HCT116 (cell line): ENCODE data around the gene NEK11. TPM values are rescaled to one million over a fixed set of nuclear protein-coding genes. Genes with fewer than 3 reads are reported as not detected.

Source experiments
- ATAC-seq: fragments of 200-7000 bp; cut with Tn5 transposase; 2 replicates; pipeline ENCODE4 v1.9.1; 2020; ENCODE audit warnings: mild to moderate bottlenecking, moderate library complexity
- BruUV-seq: library from RNA; stranded (reverse); fragments of 400-500 nt; replicated peaks from 2 replicates; lab custom pipeline; 2021; lab: Mats Ljungman, UMichigan
- CTCF ChIA-PET: fragments of 300-600 bp; sonication (Branson Sonifier 250); formaldehyde crosslinking; loops from one replicate; lab custom pipeline; 2021; ENCODE audit warnings: antibody characterized with exemption; lab: Charles Lee
- POLR2A ChIA-PET: fragments of 300-600, 350-600 bp; sonication (Branson Sonifier 250); formaldehyde crosslinking; loops from one replicate; lab custom pipeline; 2021; ENCODE audit warnings: antibody characterized with exemption; lab: Charles Lee
- RAD21 ChIA-PET, 2 experiments: fragments of 300-600 bp; sonication (Branson Sonifier 250); formaldehyde crosslinking; loops; one replicate each; lab custom pipeline; 2023; ENCODE audit warnings: low total read pairs in 2 of 2; ENCODE audit not compliant: uncharacterized antibody in 2 of 2, unreplicated experiment in 2 of 2, low non-redundant PET in 1 of 2; lab: Charles Lee
- DNase-seq: peaks from one replicate; pipeline ENCODE4 v3.0.0-alpha.2; 2010; ENCODE audit warnings: low read depth, low spot score
- H2AFZ ChIP-seq: fragments of 200-600 bp; shearing (Covaris generic), sonication (generic); 2 replicates; pipeline ENCODE4 v1.6.1; 2017; ENCODE audit warnings: low read depth, mixed run types, mixed read lengths, antibody characterized with exemption, low read length; ENCODE audit not compliant: poor library complexity, severe bottlenecking
- H3K27ac ChIP-seq: 2 replicates; pipeline ENCODE4 v1.5.1; 2012; ENCODE audit warnings: low read depth, low read length
- H3K27me3 ChIP-seq: fragments of 200-600 bp; sonication (generic); 2 replicates; pipeline ENCODE4 v1.6.1; 2016; ENCODE audit warnings: mixed run types, low read length, mixed read lengths; ENCODE audit not compliant: insufficient read depth
- H3K36me3 ChIP-seq, 2 experiments: fragments of 200-500 bp in 1 of 2; fragments of 200-600 bp in 1 of 2; sonication (Bioruptor generic) in 1 of 2; sonication (generic) in 1 of 2; 2 replicates each; pipeline versions ENCODE4 v1.5.1 to v1.6.1; 2014 to 2016; ENCODE audit warnings: low read length in 2 of 2, inconsistent platforms in 1 of 2, mixed read lengths in 1 of 2, mixed run types in 1 of 2; ENCODE audit not compliant: insufficient read depth in 2 of 2, control insufficient read depth in 1 of 2
- H3K4me1 ChIP-seq, 2 experiments: fragments of 200-600 bp in 1 of 2; sonication (generic) in 1 of 2; 2 replicates each; pipeline versions ENCODE4 v1.5.1 to v1.6.1; 2012 to 2017; ENCODE audit warnings: low read length in 2 of 2, inconsistent platforms in 1 of 2, mild to moderate bottlenecking in 1 of 2, mixed read lengths in 1 of 2, mixed run types in 1 of 2, moderate library complexity in 1 of 2; ENCODE audit not compliant: insufficient read depth in 2 of 2, control insufficient read depth in 1 of 2
- H3K4me2 ChIP-seq: fragments of 200-600 bp; sonication (generic); 2 replicates; pipeline ENCODE4 v1.6.1; 2017; ENCODE audit warnings: mixed run types, low read length, mixed read lengths
- H3K4me3 ChIP-seq, 2 experiments: fragments of 200-600 bp in 1 of 2; sonication (generic) in 1 of 2; replicated peaks in 1 of 2; 2 replicates each; pipeline ENCODE4 v1.5.1; 2011 to 2016; ENCODE audit warnings: low read length in 2 of 2, control low read depth in 1 of 2, low read depth in 1 of 2, mild to moderate bottlenecking in 1 of 2, mixed read lengths in 1 of 2, mixed run types in 1 of 2
- H3K79me2 ChIP-seq: fragments of 200-600 bp; sonication (generic); 2 replicates; pipeline ENCODE4 v1.6.1; 2017; ENCODE audit warnings: mild to moderate bottlenecking, mixed run types, low read length, moderate library complexity, mixed read lengths; ENCODE audit not compliant: insufficient read depth
- H3K9ac ChIP-seq: fragments of 200-600 bp; sonication (generic); 2 replicates; pipeline ENCODE4 v1.6.1; 2016; ENCODE audit warnings: low read length, mixed read lengths
- H3K9me2 ChIP-seq: fragments of 200-600 bp; sonication (generic), shearing (Covaris generic); 2 replicates; pipeline ENCODE4 v1.6.1; 2017; ENCODE audit warnings: mixed run types, mild to moderate bottlenecking, moderate library complexity; ENCODE audit not compliant: insufficient read depth
- H3K9me3 ChIP-seq, 2 experiments: fragments of 200-500 bp in 1 of 2; fragments of 200-600 bp in 1 of 2; sonication (Bioruptor generic) in 1 of 2; sonication (generic) in 1 of 2; 2 replicates each; pipeline ENCODE4 v1.6.1; 2014 to 2017; ENCODE audit warnings: low read length in 2 of 2, mixed read lengths in 2 of 2, inconsistent platforms in 1 of 2, low read depth in 1 of 2, mild to moderate bottlenecking in 1 of 2, mixed run types in 1 of 2, moderate library complexity in 1 of 2; ENCODE audit not compliant: control insufficient read depth in 1 of 2, insufficient read depth in 1 of 2
- H4K20me1 ChIP-seq: fragments of 200-600 bp; sonication (generic), shearing (Covaris generic); 2 replicates; pipeline ENCODE4 v1.6.1; 2017; ENCODE audit warnings: mixed run types, mild to moderate bottlenecking, moderate library complexity; ENCODE audit not compliant: insufficient read depth
- ATF3 ChIP-seq: IDR thresholded peaks from 2 replicates; pipeline ENCODE4 v1.6.1; 2012
- CBX3 ChIP-seq: IDR thresholded peaks from 2 replicates; pipeline ENCODE4 v1.6.1; 2012; ENCODE audit warnings: low read depth
- CEBPB ChIP-seq: IDR thresholded peaks from 2 replicates; pipeline ENCODE4 v1.6.1; 2012; ENCODE audit warnings: low read depth
- CTCF ChIP-seq, 3 experiments: fragments of 200-600 bp in 1 of 3; sonication (generic) in 1 of 3; IDR thresholded peaks in 2 of 3; conservative IDR thresholded peaks in 1 of 3; 2 replicates each; pipeline ENCODE4 v1.5.1; 2012 to 2017; ENCODE audit warnings: low read depth in 2 of 3, low read length in 2 of 3, antibody characterized with exemption in 1 of 3, borderline replicate concordance in 1 of 3, control low read depth in 1 of 3, mild to moderate bottlenecking in 1 of 3, mixed read lengths in 1 of 3, mixed run types in 1 of 3, moderate library complexity in 1 of 3; ENCODE audit not compliant: insufficient read depth in 1 of 3
- ELF1 ChIP-seq: IDR thresholded peaks from 2 replicates; pipeline ENCODE4 v1.6.1; 2012; ENCODE audit warnings: low read depth, borderline replicate concordance
- JUND ChIP-seq: IDR thresholded peaks from 2 replicates; pipeline ENCODE4 v1.6.1; 2012
- POLR2A ChIP-seq: IDR thresholded peaks from 2 replicates; pipeline ENCODE4 v1.7.0; 2011; ENCODE audit warnings: borderline replicate concordance; ENCODE audit not compliant: insufficient read depth, insufficient read length; ENCODE audit errors: extremely low read depth
- POLR2AphosphoS5 ChIP-seq: IDR thresholded peaks from 2 replicates; pipeline ENCODE4 v1.6.1; 2011; ENCODE audit warnings: mild to moderate bottlenecking, low read depth, low read length, moderate library complexity
- SIN3A ChIP-seq: IDR thresholded peaks from 2 replicates; pipeline ENCODE4 v1.6.1; 2012; ENCODE audit warnings: low read depth
- SP1 ChIP-seq: IDR thresholded peaks from 2 replicates; pipeline ENCODE4 v1.6.1; 2012; ENCODE audit warnings: low read depth
- SRF ChIP-seq: IDR thresholded peaks from 2 replicates; pipeline ENCODE4 v1.6.1; 2012; ENCODE audit warnings: low read depth
- YY1 ChIP-seq: IDR thresholded peaks from 2 replicates; pipeline ENCODE4 v1.6.1; 2011; ENCODE audit warnings: low read length, low read depth, moderate library complexity, mild to moderate bottlenecking; ENCODE audit not compliant: insufficient replicate concordance; ENCODE audit errors: extremely low read depth
- ZBTB33 ChIP-seq: IDR thresholded peaks from 2 replicates; pipeline ENCODE4 v1.6.1; 2011; ENCODE audit warnings: mild to moderate bottlenecking, low read length, moderate library complexity; ENCODE audit not compliant: insufficient replicate concordance; ENCODE audit errors: extremely low read depth
- ZFX ChIP-seq: fragments of 450-650 bp; IDR thresholded peaks from 2 replicates; pipeline ENCODE4 v1.6.1; 2017
- ZNF274 ChIP-seq: fragments of 200-500 bp; sonication (Bioruptor generic); IDR thresholded peaks from 2 replicates; pipeline ENCODE4 v1.6.1; 2014; ENCODE audit warnings: mild to moderate bottlenecking, low read depth, low read length, inconsistent platforms
- intact Hi-C: fragments of 100-400 bp; cut with micrococcal nuclease; formaldehyde crosslinking; loops from 2 replicates; pipeline ENCODE4 v1.10.0; 2022
- total RNA-seq: library from RNA; stranded (reverse); gene quantifications from one replicate; pipeline ENCODE4 v1.2.1, GENCODE V29; 2021; ENCODE audit not compliant: unreplicated experiment
- TF ChIP-seq, protein P1 (sequence below): IDR thresholded peaks from 2 replicates; pipeline ENCODE4 v1.6.1; 2012
- TF ChIP-seq, protein P2 (sequence below): IDR thresholded peaks from 2 replicates; pipeline ENCODE4 v1.6.1; 2012; ENCODE audit warnings: low read depth

NEK11 gene
- total RNA-seq, 1 experiment from 2014 or later, result 3.1 TPM

GRCh38 chr3:131348911-131349310 is 322.2 kb downstream of the NEK11 start:
- no peak for DNase-seq
- no peaks in the 10 kb centered on the region for H3K9me2 ChIP-seq
- TF ChIP-seq CTCF (IDR thresholded peaks at IDR 0.05 in 2 of 3, conservative IDR thresholded peaks at IDR 0.05 in 1 of 3; ENCODE audit: borderline replicate concordance in 1 of 3, insufficient read depth in 1 of 3, low read depth in 2 of 3, low read length in 2 of 3) (no peak), SIN3A (no peak), SRF (no peak), ZFX (no peak), ZNF274 (no peak), SP1 (no peak), CBX3 (no peak), ATF3 (no peak), ELF1 (no peak), ZBTB33 (no peak), JUND (no peak), POLR2A (no peak), YY1 (no peak), POLR2AphosphoS5 (no peak), CEBPB (no peak)
- TF ChIP-seq, protein P1, sequence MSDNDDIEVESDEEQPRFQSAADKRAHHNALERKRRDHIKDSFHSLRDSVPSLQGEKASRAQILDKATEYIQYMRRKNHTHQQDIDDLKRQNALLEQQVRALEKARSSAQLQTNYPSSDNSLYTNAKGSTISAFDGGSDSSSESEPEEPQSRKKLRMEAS, result no peak
- TF ChIP-seq, protein P2, sequence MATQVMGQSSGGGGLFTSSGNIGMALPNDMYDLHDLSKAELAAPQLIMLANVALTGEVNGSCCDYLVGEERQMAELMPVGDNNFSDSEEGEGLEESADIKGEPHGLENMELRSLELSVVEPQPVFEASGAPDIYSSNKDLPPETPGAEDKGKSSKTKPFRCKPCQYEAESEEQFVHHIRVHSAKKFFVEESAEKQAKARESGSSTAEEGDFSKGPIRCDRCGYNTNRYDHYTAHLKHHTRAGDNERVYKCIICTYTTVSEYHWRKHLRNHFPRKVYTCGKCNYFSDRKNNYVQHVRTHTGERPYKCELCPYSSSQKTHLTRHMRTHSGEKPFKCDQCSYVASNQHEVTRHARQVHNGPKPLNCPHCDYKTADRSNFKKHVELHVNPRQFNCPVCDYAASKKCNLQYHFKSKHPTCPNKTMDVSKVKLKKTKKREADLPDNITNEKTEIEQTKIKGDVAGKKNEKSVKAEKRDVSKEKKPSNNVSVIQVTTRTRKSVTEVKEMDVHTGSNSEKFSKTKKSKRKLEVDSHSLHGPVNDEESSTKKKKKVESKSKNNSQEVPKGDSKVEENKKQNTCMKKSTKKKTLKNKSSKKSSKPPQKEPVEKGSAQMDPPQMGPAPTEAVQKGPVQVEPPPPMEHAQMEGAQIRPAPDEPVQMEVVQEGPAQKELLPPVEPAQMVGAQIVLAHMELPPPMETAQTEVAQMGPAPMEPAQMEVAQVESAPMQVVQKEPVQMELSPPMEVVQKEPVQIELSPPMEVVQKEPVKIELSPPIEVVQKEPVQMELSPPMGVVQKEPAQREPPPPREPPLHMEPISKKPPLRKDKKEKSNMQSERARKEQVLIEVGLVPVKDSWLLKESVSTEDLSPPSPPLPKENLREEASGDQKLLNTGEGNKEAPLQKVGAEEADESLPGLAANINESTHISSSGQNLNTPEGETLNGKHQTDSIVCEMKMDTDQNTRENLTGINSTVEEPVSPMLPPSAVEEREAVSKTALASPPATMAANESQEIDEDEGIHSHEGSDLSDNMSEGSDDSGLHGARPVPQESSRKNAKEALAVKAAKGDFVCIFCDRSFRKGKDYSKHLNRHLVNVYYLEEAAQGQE, result no peak
- no peaks in the 10 kb centered on the region for H4K20me1 ChIP-seq
- POLR2A ChIA-PET, result no interaction called here
- H3K9ac ChIP-seq, result no peak overlapping the region
- H3K4me1 ChIP-seq, result peaks cover 13 to 24% of the 10 kb centered on the region in 2 experiments
- H3K27ac ChIP-seq, result no peak overlapping the region
- CTCF ChIA-PET, result no interaction called here
- no TSS peak for BruUV-seq
- H3K79me2 ChIP-seq, result no peaks in the 10 kb centered on the region
- intact Hi-C loops, result no loop called here
- RAD21 ChIA-PET, result no interaction called here
- H3K27me3 ChIP-seq, result no peaks in the 10 kb centered on the region
- no peak overlapping the region for H3K4me2 ChIP-seq
- no peak overlapping the region for H3K4me3 ChIP-seq
- no peak for ATAC-seq
- no peaks in the 10 kb centered on the region for H3K9me3 ChIP-seq
- H3K36me3 ChIP-seq, result no peaks in the 10 kb centered on the region
- H2AFZ ChIP-seq, result no peak overlapping the region
